K562 (cell line): Measurements from ENCODE around the gene SRSF11. TPM values are rescaled to one million over a fixed set of nuclear protein-coding genes. Genes with fewer than 3 reads are reported as not detected.
"Not testable (repeated sequence)": the region's sequence is repeated elsewhere in the genome, so short reads cannot be mapped to it uniquely, and the experiment has no call there.

Experiments used
- ATAC-seq: fragments of 200-7000 bp; cut with Tn5 transposase; 3 replicates; pipeline ENCODE4 v1.9.1; 2020; ENCODE audit warnings: moderate library complexity
- BruUV-seq: library from RNA; stranded (reverse); fragments of 400-500 nt; replicated peaks from 2 replicates; lab custom pipeline; 2021; lab: Mats Ljungman, UMichigan
- CTCF ChIA-PET: fragments of 300-600 bp; formaldehyde crosslinking; extraction: SDS; loops from one replicate; lab custom pipeline; 2021; ENCODE audit warnings: low intra/inter-chr PET ratio; lab: Yijun Ruan, JAX
- POLR2A ChIA-PET: fragments of 300-600, 350-650 bp; sonication (Branson Sonifier 250); formaldehyde crosslinking; extraction: SDS; loops from one replicate; lab custom pipeline; 2021; ENCODE audit warnings: antibody characterized with exemption, inconsistent platforms; lab: Yijun Ruan, JAX
- DNase-seq, 4 experiments: peaks; one replicate each; pipeline versions ENCODE4 v3.0.0 to v3.0.0-alpha.2; 2011 to 2018; ENCODE audit warnings: low spot score in 3 of 4, mixed read lengths in 3 of 4; ENCODE audit errors: extremely low read depth in 1 of 4
- FAIRE-seq: peaks from 2 replicates; lab custom pipeline; 2011; peaks lifted over from hg19 to GRCh38; lab: Jason Lieb, UNC
- H2AFZ ChIP-seq: 2 replicates; pipeline ENCODE4 v1.6.0; 2011; ENCODE audit warnings: low read depth, low read length, control low read depth, inconsistent platforms
- H3K27ac ChIP-seq: fragments of 200-600 bp; 3 replicates; pipeline ENCODE4 v1.8.0; 2011; ENCODE audit warnings: low read depth, mild to moderate bottlenecking, control low read depth, inconsistent platforms, low read length, moderate library complexity, mixed read lengths; ENCODE audit errors: extremely low read depth
- H3K27me3 ChIP-seq, 2 experiments: fragments of 300-600 bp in 1 of 2; 2 replicates in 1 of 2; 3 replicates in 1 of 2; pipeline versions ENCODE4 v1.6.0 to v1.8.0; 2011; ENCODE audit warnings: inconsistent platforms in 2 of 2, low read length in 2 of 2, mild to moderate bottlenecking in 1 of 2, mixed read lengths in 1 of 2, moderate library complexity in 1 of 2; ENCODE audit not compliant: control insufficient read depth in 2 of 2, insufficient read depth in 2 of 2
- H3K36me3 ChIP-seq: fragments of 300-600 bp; 3 replicates; pipeline ENCODE4 v1.8.0; 2011; ENCODE audit warnings: mild to moderate bottlenecking, low read length, inconsistent platforms; ENCODE audit not compliant: control insufficient read depth, insufficient read depth
- H3K4me1 ChIP-seq, 2 experiments: fragments of 200-600 bp in 1 of 2; replicated peaks in 1 of 2; 2 replicates in 1 of 2; 3 replicates in 1 of 2; pipeline versions ENCODE4 v1.5.1 to v1.8.0; 2011; ENCODE audit warnings: inconsistent platforms in 2 of 2, low read length in 2 of 2, mild to moderate bottlenecking in 1 of 2, mixed read lengths in 1 of 2, moderate library complexity in 1 of 2; ENCODE audit not compliant: control insufficient read depth in 2 of 2, insufficient read depth in 2 of 2
- H3K4me2 ChIP-seq: 2 replicates; pipeline ENCODE4 v1.6.1; 2011; ENCODE audit warnings: low read length, control low read depth, inconsistent platforms, mixed read lengths; ENCODE audit not compliant: insufficient read depth
- H3K4me3 ChIP-seq: fragments of 200-600 bp; sonication (generic), shearing (Covaris generic); 2 replicates; pipeline ENCODE4 v1.5.1; 2016; ENCODE audit warnings: control low read depth, inconsistent platforms
- H3K79me2 ChIP-seq: fragments of 200-600 bp; 3 replicates; pipeline ENCODE4 v1.8.0; 2011; ENCODE audit warnings: low read length, inconsistent platforms; ENCODE audit not compliant: control insufficient read depth, insufficient read depth
- H3K9ac ChIP-seq, 2 experiments: 2 replicates each; pipeline versions ENCODE4 v1.6.0 to v1.6.1; 2011; ENCODE audit warnings: low read depth in 2 of 2, low read length in 2 of 2, control low read depth in 1 of 2, inconsistent platforms in 1 of 2, mild to moderate bottlenecking in 1 of 2, mixed read lengths in 1 of 2; ENCODE audit not compliant: insufficient read depth in 1 of 2
- H3K9me1 ChIP-seq: one replicate; pipeline ENCODE4 v1.6.0; 2011; ENCODE audit warnings: inconsistent platforms, mild to moderate bottlenecking, low read length, moderate library complexity; ENCODE audit not compliant: control insufficient read depth, insufficient read depth
- H3K9me3 ChIP-seq: replicated peaks from 2 replicates; pipeline ENCODE4 v1.5.1; 2011; ENCODE audit warnings: low read depth, low read length, inconsistent platforms; ENCODE audit not compliant: control insufficient read depth, insufficient read depth
- H4K20me1 ChIP-seq: replicated peaks from 2 replicates; pipeline ENCODE4 v1.6.1; 2011; ENCODE audit warnings: low read length, inconsistent platforms, mixed read lengths; ENCODE audit not compliant: control insufficient read depth, insufficient read depth
- ESRRB ChIP-seq: fragments of 250-450 bp; sonication (Bioruptor Pico); IDR thresholded peaks from 2 replicates; pipeline ENCODE4 v1.5.0; 2020; ENCODE audit warnings: mild to moderate bottlenecking, moderate library complexity, borderline replicate concordance
- WGBS: fragments of 100-300 bp; shearing (Covaris generic); methylation state at CpG from one replicate; pipeline ENCODE4 v1.1.6; 2016; ENCODE audit warnings: low coverage, mixed read lengths; ENCODE audit not compliant: insufficient coverage; ENCODE audit errors: missing lambda C conversion rate; 5-methylcytosine and 5-hydroxymethylcytosine counted together
- in situ Hi-C: fragments of 300-500 bp; cut with MboI; formaldehyde crosslinking; loops from 4 replicates; pipeline ENCODE4 v1.15.0; 2018; ENCODE audit warnings: inconsistent platforms, mixed read lengths
- intact Hi-C: fragments of 100-400 bp; cut with micrococcal nuclease; formaldehyde crosslinking; loops from 2 replicates; pipeline ENCODE4 v1.14.2; 2022
- polyA plus RNA-seq, 8 experiments: library from polyadenylated mRNA; depleted of rRNA in 4 of 8; stranded (reverse) in 5 of 8; unstranded in 3 of 8; fragments of >200 nt; fragmentation: Nextera tagmentation in 2 of 8; fragmentation: Illumina TruSeq in 1 of 8; extraction: Ambion mirVana in 2 of 8; extraction: Trizol in 1 of 8; gene quantifications; 2 replicates each; pipeline versions ENCODE4 v1.2.1 to v1.2.3, GENCODE V29; 2011 to 2014; ENCODE audit warnings: inconsistent platforms in 1 of 8, missing spikeins in 1 of 8
- total RNA-seq, 7 experiments: library from RNA; depleted of rRNA in 6 of 7; stranded (reverse); fragments of >200 nt in 6 of 7; fragmentation: Illumina TruSeq in 2 of 7; extraction: Trizol in 2 of 7; gene quantifications; 2 replicates each; pipeline versions ENCODE4 v1.2.1 to v1.2.3, GENCODE V29; 2011 to 2021; ENCODE audit warnings: low replicate concordance in 1 of 7

Gene SRSF11
- total and polyA plus RNA-seq, 9 of the 15 experiments (the other 6 are each of a cell fraction or from before 2014, with no cell fraction given), result 76.9 to 418 (median 190) TPM

DNA sequence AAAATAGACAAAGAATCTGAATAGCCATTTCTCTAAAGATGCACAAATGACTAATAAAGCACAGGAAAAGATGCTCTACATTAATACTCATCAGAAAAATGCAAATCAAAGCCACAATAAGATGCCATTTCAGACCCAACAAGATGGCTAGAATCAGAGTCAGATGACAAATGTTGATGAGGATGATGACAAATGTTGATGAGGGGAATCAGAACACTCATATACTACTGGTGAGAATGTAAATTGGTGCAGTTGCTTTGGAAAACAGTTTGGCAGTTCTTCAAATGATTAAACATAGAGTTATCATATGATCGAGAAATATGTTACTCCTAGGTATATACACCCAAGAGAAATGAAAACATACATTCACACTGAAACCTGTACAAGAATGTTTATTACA, 49.7 kb upstream of the SRSF11 start:
- Histone ChIP-seq H3K36me3 (peaks cover 14% of the 10 kb centered on the region; the same call in 2 of the 3 replicates), H3K27ac (no peak overlapping the region), H3K9me1 (no peaks in the 10 kb centered on the region), H3K27me3 (no peaks in the 10 kb centered on the region), H3K4me2 (no peak overlapping the region), H4K20me1 (no peaks in the 10 kb centered on the region), H3K4me1 (no peaks in the 10 kb centered on the region), H2AFZ (no peak overlapping the region), H3K9me3 (no peaks in the 10 kb centered on the region), H3K9ac (no peak overlapping the region), H3K79me2 (no peaks in the 10 kb centered on the region), H3K4me3 (no peak overlapping the region)
- POLR2A ChIA-PET, result no interaction called here
- BruUV-seq, result no TSS peak
- no peak for DNase-seq
- WGBS, result 81% methylated on average over 1 of the region's 1 CpG
- FAIRE-seq, result no peak
- no peak for TF ChIP-seq ESRRB
- ATAC-seq, result no peak
- intact Hi-C loops (no loop called here), in situ Hi-C loops (no loop called here)
- CTCF ChIA-PET, result no interaction called here

DNA sequence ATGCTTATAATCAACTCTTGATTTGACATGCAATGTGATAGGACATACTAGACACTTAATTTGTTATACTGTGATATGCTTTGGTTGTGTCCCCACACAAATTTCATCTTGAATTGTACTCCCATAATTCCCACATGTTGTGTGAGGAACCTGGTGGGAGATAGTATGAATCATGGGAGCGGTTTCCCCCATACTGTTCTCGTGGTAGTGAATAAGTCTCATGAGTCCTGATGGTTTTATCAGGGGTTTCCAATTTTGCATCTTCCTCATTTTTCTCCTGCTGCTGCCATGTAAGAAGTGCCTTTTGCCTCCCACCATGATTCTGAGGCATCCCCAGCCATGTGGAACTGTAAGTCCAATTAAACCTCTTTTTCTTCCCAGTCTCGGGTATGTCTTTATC, 36.0 kb upstream of the SRSF11 start:
- H3K9me3 ChIP-seq, H3K4me3 ChIP-seq, DNase-seq, H3K27ac ChIP-seq, in situ Hi-C loops, intact Hi-C loops, H3K9me1 ChIP-seq, BruUV-seq, FAIRE-seq, H4K20me1 ChIP-seq, H3K9ac ChIP-seq, H3K27me3 ChIP-seq, POLR2A ChIA-PET, H3K4me1 ChIP-seq, H2AFZ ChIP-seq, H3K4me2 ChIP-seq, ATAC-seq: not testable (repeated sequence)
- 89% methylated on average over 3 of the region's 3 CpGs for WGBS
- H3K36me3 ChIP-seq, result peaks cover 21% of the 10 kb centered on the region; the same call in 2 of the 3 replicates
- peaks cover 17% of the 10 kb centered on the region; the same call in 1 of the 3 replicates for H3K79me2 ChIP-seq
- CTCF ChIA-PET, result interaction anchor here (0.6 kb wide), 1 partner anchor 71 kb away, joined by 3 read pairs; no protein-coding TSS in a partner anchor
